ENCODE results near the gene NCAN.

- no peak for TF ChIP-seq TEAD4 (CRISPR knock-in tag; IDR thresholded peaks at IDR 0.05)
- TF ChIP-seq SMAD3 (CRISPR knock-in tag; IDR thresholded peaks at IDR 0.05; ENCODE audit: borderline replicate concordance): no peak
- no peak for TF ChIP-seq MAX (CRISPR knock-in tag; IDR thresholded peaks at IDR 0.05)
- no peak for TF ChIP-seq E2F1 (CRISPR knock-in tag; IDR thresholded peaks at IDR 0.05)
- TF ChIP-seq ATF6 (CRISPR knock-in tag; IDR thresholded peaks at IDR 0.05): no peak
- no peak for TF ChIP-seq ZNF512 (CRISPR knock-in tag; IDR thresholded peaks at IDR 0.05; ENCODE audit: borderline replicate concordance)
- no peak for TF ChIP-seq IRF1 (CRISPR knock-in tag; IDR thresholded peaks at IDR 0.05)
These were observed 47.0 kb downstream of the NCAN start for GRCh38 chr19:19258589-19259338.
